ENCODE data around the gene MAPK10.

DNA sequence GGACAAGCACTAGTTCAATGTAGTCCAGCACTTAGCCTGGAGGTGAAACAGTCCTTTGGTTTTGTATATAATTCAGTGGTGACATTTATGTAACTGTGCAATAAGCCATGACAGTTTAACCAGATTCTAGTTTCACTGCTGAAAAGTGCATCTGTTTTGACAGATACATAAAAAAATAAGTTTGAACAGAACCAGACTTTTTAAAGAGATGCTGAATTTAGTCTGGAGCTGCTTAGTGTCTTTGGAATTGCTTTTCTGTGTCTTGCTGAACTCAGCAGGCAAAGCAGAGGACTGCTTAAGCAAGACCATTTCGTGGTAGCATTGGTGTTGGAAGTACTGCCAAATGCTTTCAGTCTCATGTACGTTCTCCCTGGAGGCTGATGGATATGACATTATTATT is 393.5 kb downstream of the MAPK10 start:
- TF ChIP-seq, protein P1, sequence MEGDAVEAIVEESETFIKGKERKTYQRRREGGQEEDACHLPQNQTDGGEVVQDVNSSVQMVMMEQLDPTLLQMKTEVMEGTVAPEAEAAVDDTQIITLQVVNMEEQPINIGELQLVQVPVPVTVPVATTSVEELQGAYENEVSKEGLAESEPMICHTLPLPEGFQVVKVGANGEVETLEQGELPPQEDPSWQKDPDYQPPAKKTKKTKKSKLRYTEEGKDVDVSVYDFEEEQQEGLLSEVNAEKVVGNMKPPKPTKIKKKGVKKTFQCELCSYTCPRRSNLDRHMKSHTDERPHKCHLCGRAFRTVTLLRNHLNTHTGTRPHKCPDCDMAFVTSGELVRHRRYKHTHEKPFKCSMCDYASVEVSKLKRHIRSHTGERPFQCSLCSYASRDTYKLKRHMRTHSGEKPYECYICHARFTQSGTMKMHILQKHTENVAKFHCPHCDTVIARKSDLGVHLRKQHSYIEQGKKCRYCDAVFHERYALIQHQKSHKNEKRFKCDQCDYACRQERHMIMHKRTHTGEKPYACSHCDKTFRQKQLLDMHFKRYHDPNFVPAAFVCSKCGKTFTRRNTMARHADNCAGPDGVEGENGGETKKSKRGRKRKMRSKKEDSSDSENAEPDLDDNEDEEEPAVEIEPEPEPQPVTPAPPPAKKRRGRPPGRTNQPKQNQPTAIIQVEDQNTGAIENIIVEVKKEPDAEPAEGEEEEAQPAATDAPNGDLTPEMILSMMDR (IDR thresholded peaks at IDR 0.05; ENCODE audit: low read depth, low read length) = no peak
- TF ChIP-seq EZH2phosphoT487 (IDR thresholded peaks at IDR 0.05; ENCODE audit: low read depth) = no peak
